Measurements from ENCODE around the gene ARL16.
"Not testable (repeated sequence)": the region's sequence is repeated elsewhere in the genome, so short reads cannot be mapped to it uniquely, and the experiment has no call there.

ARL16 gene

DNA sequence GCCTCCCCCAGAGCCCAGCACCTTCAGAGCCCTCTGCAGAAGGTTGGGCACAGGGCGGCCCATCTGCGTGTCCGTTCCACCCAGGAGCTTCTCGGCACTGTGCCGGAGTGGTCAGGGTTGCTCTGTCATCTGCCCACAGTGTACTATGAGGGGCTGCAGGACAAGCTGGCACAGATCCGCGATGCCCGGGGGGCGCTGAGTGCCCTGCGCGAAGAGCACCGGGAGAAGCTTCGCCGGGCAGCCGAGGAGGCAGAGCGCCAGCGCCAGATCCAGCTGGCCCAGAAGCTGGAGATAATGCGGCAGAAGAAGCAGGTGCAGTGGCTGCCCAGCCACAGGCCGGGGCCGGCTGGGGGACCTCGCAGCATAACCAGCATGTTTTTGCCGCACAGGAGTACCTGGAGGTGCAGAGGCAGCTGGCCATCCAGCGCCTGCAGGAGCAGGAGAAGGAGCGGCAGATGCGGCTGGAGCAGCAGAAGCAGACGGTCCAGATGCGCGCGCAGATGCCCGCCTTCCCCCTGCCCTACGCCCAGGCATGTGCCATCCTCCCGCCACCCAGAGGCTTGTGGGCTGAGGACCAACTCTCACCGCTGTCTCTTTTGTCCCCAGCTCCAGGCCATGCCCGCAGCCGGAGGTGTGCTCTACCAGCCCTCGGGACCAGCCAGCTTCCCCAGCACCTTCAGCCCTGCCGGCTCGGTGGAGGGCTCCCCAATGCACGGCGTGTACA lies 12.8 kb upstream of the ARL16 start:
- in situ Hi-C loops (cut with MboI; ENCODE audit: low sequenced_read_pairs), result no loop called here

DNA sequence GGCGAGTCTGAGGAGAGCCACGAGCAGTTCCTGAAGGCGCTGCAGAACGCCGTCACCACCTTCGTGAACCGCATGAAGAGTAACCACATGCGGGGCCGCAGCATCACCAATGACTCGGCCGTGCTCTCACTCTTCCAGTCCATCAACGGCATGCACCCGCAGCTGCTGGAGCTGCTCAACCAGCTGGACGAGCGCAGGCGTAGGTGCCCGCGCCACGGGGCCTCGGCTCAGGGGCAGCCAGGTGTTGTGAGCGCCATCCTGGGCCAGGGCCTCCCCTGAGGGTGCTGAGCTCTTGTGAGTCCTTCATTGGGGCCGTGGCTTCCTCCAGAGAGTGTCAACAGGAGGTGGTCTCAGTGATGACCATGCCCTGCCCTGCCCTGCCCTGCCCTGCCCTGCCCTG lies 12.2 kb upstream of the ARL16 start:
- in situ Hi-C loops (cut with MboI; ENCODE audit: low sequenced_read_pairs), result no loop called here

- in situ Hi-C loops (cut with MboI; ENCODE audit: low sequenced_read_pairs), result no loop called here
Measured at GRCh38 chr17:81695211-81695610, 11.6 kb upstream of the ARL16 start.

GRCh38 chr17:81694810-81695209 lies 11.2 kb upstream of the ARL16 start:
- in situ Hi-C loops (cut with MboI; ENCODE audit: low sequenced_read_pairs), result no loop called here

DNA sequence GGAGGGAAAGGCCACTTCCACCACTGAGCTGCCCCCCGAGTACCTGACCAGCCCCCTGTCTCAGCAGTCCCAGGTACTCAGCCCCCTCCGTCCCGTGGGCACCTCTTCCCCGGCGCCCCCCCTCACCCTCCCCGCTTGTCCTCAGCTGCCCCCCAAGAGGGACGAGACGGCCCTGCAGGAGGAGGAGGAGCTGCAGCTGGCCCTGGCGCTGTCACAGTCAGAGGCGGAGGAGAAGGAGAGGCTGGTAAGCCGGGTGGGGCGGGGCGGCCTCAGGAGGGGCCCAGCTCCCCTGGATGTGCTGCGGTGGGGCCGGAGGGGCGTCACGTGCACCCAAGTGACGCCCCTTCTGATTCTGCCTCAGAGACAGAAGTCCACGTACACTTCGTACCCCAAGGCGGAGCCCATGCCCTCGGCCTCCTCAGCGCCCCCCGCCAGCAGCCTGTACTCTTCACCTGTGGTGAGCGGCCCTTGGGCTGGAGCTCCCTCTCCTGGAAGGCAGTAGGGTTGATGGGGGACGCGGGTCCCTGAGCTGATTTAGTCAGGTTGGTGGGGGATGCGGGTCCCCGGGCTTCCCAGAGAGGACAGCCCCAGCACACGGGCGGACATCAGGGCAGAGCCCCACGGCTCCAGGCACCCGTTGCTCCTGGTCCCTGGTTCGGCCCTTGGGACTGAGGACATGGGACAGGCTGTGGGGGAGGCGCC lies 10.1 kb upstream of the ARL16 start:
- in situ Hi-C loops (cut with MboI; ENCODE audit: low sequenced_read_pairs), result no loop called here

- in situ Hi-C loops (cut with MboI; ENCODE audit: low sequenced_read_pairs), result no loop called here
Measured at GRCh38 chr17:81691608-81692007, 8.0 kb upstream of the ARL16 start.

- in situ Hi-C loops (cut with MboI; ENCODE audit: low sequenced_read_pairs), result no loop called here
Measured at GRCh38 chr17:81691196-81691595, 7.6 kb upstream of the ARL16 start.

- in situ Hi-C loops (cut with MboI; ENCODE audit: low sequenced_read_pairs), result no loop called here
Measured at GRCh38 chr17:81690549-81690948, 7.0 kb upstream of the ARL16 start.

- in situ Hi-C loops (cut with MboI; ENCODE audit: low sequenced_read_pairs), result no loop called here
Measured at GRCh38 chr17:81690066-81690465, 6.5 kb upstream of the ARL16 start.

DNA sequence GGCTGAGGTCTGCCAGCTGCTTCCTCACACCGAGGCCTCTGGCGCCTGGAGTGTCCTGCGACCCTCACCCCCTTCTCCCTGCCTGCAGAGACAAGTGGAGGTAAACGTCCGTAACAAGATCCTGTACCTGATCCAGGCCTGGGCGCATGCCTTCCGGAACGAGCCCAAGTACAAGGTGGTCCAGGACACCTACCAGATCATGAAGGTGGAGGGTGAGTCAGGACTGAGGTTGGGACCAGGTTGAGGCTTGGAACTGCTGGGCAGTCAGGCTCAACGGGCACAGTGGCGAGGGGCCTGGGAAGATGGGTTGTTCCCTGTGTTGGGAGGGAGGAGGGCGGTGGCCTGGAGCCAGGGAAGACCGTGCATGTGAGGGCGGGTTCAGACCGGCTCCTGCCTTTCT lies 5.0 kb upstream of the ARL16 start:
- in situ Hi-C loops (cut with MboI; ENCODE audit: low sequenced_read_pairs), result no loop called here

- in situ Hi-C loops (cut with MboI; ENCODE audit: low sequenced_read_pairs), result no loop called here
Measured at GRCh38 chr17:81687770-81688541, 4.4 kb upstream of the ARL16 start.

DNA sequence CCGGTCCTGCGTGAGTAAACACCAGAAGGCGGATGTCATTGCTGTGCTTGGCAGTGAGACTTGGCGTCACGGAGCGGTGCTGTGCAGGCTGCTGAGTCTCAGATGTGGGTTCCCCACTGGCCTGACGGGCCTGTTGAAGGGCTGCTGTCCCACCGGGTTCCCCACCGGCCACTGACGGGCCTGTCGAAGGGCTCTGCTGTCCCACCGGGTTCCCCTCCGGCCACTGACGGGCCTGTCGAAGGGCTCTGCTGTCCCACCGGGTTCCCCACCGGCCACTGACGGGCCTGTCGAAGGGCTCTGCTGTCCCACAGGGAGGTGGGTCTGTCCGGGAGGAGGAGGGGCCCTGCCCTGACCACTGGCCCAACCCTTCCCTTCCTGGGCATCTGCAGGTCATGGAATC lies 3.0 kb upstream of the ARL16 start:
- in situ Hi-C loops (cut with MboI; ENCODE audit: low sequenced_read_pairs), result no loop called here

- in situ Hi-C loops (cut with MboI; ENCODE audit: low sequenced_read_pairs), result no loop called here
Measured at GRCh38 chr17:81685108-81685507, 1.5 kb upstream of the ARL16 start.

- in situ Hi-C loops (cut with MboI; ENCODE audit: low sequenced_read_pairs), result no loop called here
Measured at GRCh38 chr17:81684442-81684911, 880 bp upstream of the ARL16 start.

GRCh38 chr17:81683208-81683583 lies 401 bp downstream of the ARL16 start:
- in situ Hi-C loops (cut with MboI; ENCODE audit: low sequenced_read_pairs), result no loop called here

DNA sequence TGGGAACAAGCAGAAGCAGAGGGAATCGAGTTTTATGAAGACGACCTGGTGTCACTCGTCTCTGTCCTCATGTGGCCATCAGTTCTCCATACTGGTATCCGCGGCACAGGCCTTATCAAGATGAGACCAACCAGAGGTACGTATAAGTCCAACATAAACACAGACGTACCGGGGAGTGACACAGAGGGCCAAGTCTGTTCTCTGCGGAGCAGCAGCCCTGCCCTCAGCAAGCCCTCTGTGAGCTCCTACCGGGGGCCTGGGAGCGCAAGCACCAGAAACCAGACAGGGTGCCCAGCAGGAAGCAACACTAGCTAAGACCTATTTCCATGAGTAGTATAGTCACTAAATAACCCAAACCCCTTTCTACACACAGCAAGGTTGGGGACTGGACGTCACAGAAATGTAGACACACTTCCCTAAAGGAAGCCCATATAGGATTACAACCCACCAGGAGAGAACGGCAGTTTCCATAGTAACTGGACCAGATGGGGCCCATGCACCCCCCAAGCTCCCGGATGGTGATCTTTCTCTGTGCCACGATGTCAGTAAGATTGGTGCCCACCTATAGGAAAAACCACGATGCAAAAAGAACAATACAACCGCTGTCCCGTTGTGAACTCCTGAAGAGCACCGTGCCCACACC lies 911 bp downstream of the ARL16 start:
- in situ Hi-C loops (cut with MboI; ENCODE audit: low sequenced_read_pairs), result no loop called here

DNA sequence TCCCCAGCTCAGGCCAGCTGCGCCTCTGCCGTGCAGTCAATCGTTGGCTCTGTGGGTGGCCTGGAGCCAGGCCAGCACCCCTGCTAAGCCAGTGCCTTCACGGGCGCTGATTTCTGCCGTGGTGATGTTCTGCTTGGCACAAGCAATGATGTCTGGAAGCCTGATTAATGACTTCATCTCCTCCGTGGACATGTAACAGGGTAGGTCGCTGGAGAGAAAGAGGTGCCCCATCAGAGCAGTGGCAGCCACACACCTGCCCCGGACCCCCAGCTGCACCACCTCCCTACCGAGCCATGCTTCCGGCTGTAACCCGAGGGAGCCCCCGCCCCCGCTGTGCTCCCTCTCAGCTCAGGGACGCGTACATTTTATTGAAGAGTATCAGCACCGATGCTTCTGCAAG lies 1.9 kb downstream of the ARL16 start:
- in situ Hi-C loops (cut with MboI; ENCODE audit: low sequenced_read_pairs), result no loop called here

GRCh38 chr17:81680150-81680549 lies 3.4 kb downstream of the ARL16 start:
- in situ Hi-C loops (cut with MboI; ENCODE audit: low sequenced_read_pairs), result no loop called here

GRCh38 chr17:81676906-81677305 lies 6.7 kb downstream of the ARL16 start:
- in situ Hi-C loops (cut with MboI; ENCODE audit: low sequenced_read_pairs), result no loop called here

- in situ Hi-C loops (cut with MboI; ENCODE audit: low sequenced_read_pairs), result not testable (repeated sequence)
Measured at GRCh38 chr17:81675515-81676221, 7.9 kb downstream of the ARL16 start.

All from HL-60/S4 treated with phorbol 12-myristate 13-acetate at 8.2 ng/mL for 4 days and 3 days (cell line).